Measurements from ENCODE around the gene SLC35F3.
A peak's percentile ranks its signal among the peaks of the same experiment; 100 is the strongest.
"Not testable (repeated sequence)": the region's sequence is repeated elsewhere in the genome, so short reads cannot be mapped to it uniquely, and the experiment has no call there.

SLC35F3 gene

GRCh38 chr1:233904633-233905415 lies at the start of gene SLC35F3:
Gene SLC35F3 (plus strand): TSS chr1:233904676.
- DNase-seq (ENCODE audit: low read depth), result peak; percentile 17

DNA sequence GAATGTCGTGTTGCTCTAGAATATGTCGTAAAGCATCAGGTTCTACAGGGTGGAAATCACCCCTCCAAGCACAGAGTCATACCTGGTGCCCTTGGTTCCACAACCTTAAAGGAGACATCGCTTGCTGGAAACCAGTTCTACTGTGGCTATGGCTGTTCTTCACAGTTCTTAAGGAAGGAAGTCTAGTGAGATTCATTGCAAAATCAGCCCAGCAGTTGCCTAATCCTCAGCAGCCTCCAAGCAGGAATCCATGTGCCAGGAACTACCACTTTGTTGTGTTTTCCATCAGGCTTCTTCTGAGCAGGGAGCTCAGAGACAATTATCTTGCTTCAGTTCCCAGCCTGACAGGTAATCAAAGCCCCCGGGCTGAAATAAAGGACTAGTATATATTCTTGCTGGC lies 45.0 kb upstream of the SLC35F3 start:
- no peak for DNase-seq (ENCODE audit: low read depth)

- DNase-seq (ENCODE audit: low read depth), result no peak
Measured at GRCh38 chr1:233863901-233864545, 40.5 kb upstream of the SLC35F3 start.

DNA sequence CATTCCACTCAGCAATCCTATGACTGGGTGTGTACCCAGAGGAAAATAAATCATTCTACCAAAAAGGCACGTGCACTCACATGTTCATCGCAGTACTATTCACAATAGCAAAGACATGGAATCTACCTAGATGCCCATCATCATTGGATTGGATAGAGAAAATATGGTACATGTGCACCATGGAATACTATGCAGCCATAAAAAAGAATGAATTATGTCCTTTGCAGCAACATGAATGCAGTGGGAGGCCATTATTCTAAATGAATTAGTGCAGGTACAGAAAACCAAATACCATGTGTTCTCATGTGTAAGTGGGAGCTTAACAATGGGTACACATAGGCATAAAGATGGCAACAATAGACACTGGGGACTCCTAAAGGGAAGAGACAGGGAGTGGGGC lies 39.9 kb upstream of the SLC35F3 start:
- no peak for DNase-seq (ENCODE audit: low read depth)

GRCh38 chr1:233865216-233865615 lies 39.3 kb upstream of the SLC35F3 start:
- no peak for DNase-seq (ENCODE audit: low read depth)

DNA sequence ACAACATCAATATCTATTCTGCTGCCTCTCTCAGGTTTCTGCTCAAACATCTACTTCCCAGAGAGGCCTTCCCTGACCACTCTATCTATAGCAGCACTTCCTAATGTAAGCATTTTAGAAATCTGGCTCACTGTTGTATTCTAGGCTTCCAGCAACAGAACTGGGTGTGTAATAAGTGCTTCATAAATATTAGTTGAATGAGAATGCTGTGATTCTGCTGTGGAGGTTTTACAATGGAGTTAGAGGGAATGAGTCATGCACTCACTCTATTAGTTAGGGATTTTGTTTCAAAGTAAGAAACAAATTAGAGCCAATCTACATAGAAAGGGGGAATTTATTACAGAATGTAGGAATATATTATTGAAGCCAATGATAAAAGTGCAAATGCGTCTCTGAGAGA lies 38.6 kb upstream of the SLC35F3 start:
- no peak for DNase-seq (ENCODE audit: low read depth)

DNA sequence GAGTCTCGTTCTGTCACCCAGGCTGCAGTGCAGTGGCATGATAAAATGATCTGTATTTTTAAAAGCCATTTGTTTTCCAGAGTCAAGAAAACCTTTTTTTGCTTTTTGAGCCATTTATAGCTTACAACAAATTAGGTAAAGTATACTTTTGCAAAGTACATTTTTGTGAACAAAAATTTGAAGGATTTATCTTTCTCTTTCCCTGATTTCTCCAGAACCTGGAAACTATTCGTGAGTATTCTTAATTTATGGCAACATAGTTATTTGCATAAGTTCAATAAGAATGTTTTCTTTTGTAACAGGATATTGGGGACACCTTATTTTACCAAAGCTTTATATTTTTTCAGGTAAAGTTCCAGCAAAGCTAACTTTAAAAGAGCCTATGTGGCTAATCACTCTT lies 37.4 kb upstream of the SLC35F3 start:
- DNase-seq (ENCODE audit: low read depth), result no peak

GRCh38 chr1:233868461-233868860 lies 36.0 kb upstream of the SLC35F3 start:
- peak; percentile 19 for DNase-seq (ENCODE audit: low read depth)

DNA sequence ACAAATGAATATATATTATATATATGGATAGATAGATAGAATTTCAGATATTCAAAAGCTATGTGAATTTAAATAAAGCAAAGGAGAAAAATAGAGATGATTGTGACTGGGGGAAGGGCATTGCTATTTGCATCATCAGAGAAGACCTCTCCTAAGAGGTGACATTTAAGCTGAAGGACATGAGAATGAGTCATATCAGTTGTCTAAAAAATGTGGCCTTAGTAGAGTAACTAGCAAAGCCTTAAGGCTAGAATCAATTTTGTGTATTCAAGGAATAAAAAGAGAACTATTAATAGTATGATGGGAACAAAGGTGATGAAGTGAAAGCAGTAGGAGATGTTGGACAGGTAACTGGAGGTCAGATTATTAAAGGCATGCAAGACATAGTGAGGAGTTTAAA lies 34.8 kb upstream of the SLC35F3 start:
- no peak for DNase-seq (ENCODE audit: low read depth)

- DNase-seq (ENCODE audit: low read depth), result no peak
Measured at GRCh38 chr1:233873666-233874065, 30.8 kb upstream of the SLC35F3 start.

DNA sequence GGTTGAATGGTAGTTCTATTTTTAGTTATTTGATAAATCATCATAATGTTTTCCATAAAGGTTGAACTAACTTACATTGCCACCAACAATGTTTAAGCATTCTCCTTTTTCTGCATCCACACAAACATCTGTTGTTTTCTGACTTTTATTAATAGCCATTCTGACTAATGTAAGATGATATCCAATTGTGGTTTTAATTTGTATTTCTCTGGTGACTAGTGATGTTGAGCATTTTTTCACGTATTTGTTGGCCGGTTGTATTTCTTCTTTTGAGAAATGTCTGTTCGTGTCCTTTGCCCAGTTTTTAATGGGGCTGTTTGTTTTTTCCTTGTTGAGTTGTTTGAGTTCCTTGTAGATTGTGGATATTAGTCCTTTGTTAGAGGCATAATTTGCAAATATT lies 24.6 kb upstream of the SLC35F3 start:
- no peak for DNase-seq (ENCODE audit: low read depth)

GRCh38 chr1:233883671-233884070 lies 20.8 kb upstream of the SLC35F3 start:
- no peak for DNase-seq (ENCODE audit: low read depth)

DNA sequence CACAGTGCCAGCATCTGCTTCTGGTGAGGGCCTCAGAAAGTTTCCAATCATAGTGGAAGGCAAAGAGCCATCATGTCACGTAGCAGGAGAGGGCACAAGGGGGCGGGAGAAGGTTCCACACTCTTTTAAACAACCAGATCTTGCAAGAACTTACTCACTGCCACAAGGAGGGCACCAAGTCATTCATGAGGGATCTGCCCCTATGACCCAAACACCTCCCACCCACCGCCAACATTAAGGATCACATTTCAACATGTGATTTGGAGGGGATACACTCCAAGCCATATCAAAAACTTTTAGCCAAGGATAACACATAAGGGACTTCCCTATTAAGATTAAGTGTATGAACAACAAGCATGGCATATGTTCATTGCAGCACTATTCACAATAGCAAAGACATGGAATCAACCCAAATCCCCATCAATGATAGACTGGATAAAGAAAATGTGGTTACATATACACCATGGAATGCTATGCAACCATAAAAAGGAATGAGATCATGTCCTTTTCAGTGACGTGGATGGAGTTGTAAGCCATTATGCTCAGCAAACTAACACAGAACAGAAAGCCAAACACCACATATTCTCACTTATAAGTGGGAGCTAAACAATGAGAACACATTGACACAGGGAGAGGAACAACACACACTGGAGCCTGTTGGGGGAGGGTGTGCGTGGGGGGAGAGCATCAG lies 19.9 kb upstream of the SLC35F3 start:
- no peak for DNase-seq (ENCODE audit: low read depth)

DNA sequence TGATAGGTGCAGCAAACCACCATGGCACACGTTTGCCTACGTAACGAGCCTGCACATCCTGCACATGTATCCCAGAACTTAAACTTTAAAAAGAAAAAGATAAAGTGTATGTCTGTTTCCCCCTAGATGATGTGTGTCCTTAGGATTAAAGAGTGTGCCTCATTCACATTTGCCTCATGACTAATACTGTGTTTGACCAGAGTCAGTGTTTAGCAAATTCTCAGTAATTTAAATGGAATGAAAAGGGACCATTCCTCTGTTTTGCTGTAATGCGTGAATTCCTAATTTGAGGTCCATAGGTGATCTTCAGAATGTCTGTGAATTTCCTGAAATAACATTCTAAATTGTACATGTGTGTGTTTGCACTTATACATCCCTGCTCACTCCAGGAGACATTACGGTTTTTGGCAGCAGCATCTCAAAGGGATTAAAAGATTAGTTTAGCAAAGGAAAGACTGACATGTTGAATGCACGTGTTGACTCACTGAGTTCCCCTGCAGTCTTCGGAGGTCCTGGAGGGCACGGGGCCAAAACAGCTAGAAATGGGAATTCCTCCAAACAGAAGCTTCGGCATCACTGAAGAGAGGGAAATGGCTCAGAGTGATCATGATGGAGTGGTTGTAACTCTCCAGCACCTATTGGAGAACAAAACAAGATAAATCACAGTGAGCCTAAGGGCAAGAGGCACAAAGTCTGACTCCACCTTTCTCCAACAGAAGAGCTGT lies 19.1 kb upstream of the SLC35F3 start:
- DNase-seq (ENCODE audit: low read depth), result peak; percentile 20

- not testable (repeated sequence) for DNase-seq (ENCODE audit: low read depth)
Measured at GRCh38 chr1:233891151-233891550, 13.3 kb upstream of the SLC35F3 start.

- no peak for DNase-seq (ENCODE audit: low read depth)
Measured at GRCh38 chr1:233897325-233898162, 6.9 kb upstream of the SLC35F3 start.

DNA sequence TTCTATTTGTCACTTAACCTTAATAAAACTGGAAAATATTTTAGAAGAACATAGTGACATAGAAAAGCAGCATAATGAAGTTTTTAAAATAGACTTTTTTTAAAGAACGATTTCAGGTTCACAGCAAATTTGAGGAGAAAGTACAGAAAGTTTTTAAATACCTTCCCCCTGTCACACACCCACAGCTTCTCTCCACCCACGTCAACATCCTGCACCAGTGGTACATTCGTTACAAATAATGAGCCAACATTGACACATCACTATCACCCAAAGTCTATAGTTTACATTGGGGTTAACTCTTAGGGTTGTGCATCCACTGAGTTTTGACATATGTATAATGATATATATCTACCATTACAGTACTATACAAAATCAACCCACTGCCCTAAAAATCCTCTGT lies 3.0 kb upstream of the SLC35F3 start:
- DNase-seq (ENCODE audit: low read depth), result no peak

GRCh38 chr1:233905416-233906051 lies 1.1 kb downstream of the SLC35F3 start:
- DNase-seq (ENCODE audit: low read depth), result no peak

DNA sequence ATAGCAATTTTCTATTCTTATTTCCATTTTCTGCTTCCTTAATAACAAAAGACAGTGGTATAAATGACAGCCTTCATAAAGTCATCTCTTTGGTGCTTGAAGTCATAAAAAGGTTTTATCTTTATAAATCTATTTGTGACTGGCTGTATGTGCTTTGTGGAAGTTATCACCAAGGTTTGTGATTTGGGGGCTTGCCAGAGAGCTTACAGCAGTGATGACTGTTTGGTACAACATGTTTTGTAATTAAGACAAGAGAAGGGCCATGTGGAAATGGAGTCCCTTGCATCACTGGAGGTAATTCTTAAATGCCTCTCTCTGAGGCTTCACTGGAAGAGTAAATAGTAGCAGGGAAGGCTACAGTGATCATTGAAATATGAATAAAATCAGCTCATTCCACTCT lies 2.7 kb downstream of the SLC35F3 start:
- DNase-seq (ENCODE audit: low read depth), result no peak

GRCh38 chr1:233908092-233908491 lies 3.6 kb downstream of the SLC35F3 start:
- DNase-seq (ENCODE audit: low read depth), result no peak

DNA sequence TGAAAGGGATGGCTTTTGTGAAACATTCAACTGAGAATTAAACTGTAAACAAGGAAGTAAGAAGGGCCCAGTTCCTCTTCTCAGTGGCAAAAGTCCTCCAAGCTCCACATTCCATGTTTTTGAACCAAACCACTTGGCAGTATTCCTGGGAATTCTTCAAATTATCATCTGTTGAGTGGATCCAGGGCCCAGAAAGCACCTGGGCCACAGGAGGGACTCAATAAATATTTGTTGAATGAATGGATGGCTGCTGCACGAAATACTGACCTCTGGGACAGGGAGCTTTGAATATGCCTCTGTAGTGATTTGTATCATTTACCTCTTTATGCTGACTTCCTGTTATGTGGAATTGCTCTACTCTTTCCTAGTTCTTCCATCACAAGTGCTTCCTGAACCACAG lies 4.7 kb downstream of the SLC35F3 start:
- peak; percentile 34 for DNase-seq (ENCODE audit: low read depth)

Measured in iris pigment epithelial cell (primary cell).